Endothelial cell of umbilical vein (primary cell): ENCODE results near the gene NEO1. TPM values are rescaled to one million over a fixed set of nuclear protein-coding genes. Genes with fewer than 3 reads are reported as not detected.
"Not testable (repeated sequence)": the region's sequence is repeated elsewhere in the genome, so short reads cannot be mapped to it uniquely, and the experiment has no call there.

Experiments
- BruUV-seq: library from RNA; stranded (reverse); fragments of 400-500 nt; replicated peaks from 2 replicates; lab custom pipeline; 2021; lab: Mats Ljungman, UMichigan
- CTCF ChIA-PET: fragments of 300-600, 350-600 bp; sonication (Branson Sonifier 250); formaldehyde crosslinking; loops from one replicate; lab custom pipeline; 2021; ENCODE audit warnings: antibody characterized with exemption, inconsistent platforms; lab: Charles Lee
- POLR2A ChIA-PET: fragments of 300-600, 350-600 bp; sonication (Branson Sonifier 250); formaldehyde crosslinking; loops from one replicate; lab custom pipeline; 2021; ENCODE audit warnings: antibody characterized with exemption, inconsistent platforms; lab: Charles Lee
- DNase-seq: peaks from one replicate; pipeline ENCODE4 v3.0.0-alpha.2; 2011; ENCODE audit warnings: low read depth, low spot score
- FAIRE-seq: peaks from 2 replicates; lab custom pipeline; 2011; peaks lifted over from hg19 to GRCh38; lab: Jason Lieb, UNC
- H2AFZ ChIP-seq: 2 replicates; pipeline ENCODE4 v1.6.0; 2012; ENCODE audit warnings: low read depth, low read length, control low read depth, inconsistent platforms
- H3K27ac ChIP-seq: 2 replicates; pipeline ENCODE4 v1.5.1; 2011; ENCODE audit warnings: low read depth, mild to moderate bottlenecking, control low read depth, low read length, moderate library complexity; ENCODE audit not compliant: insufficient read depth
- H3K27me3 ChIP-seq, 2 experiments: 2 replicates each; pipeline versions ENCODE4 v1.6.0 to v1.6.1; 2011; ENCODE audit warnings: low read length in 2 of 2, mixed read lengths in 1 of 2; ENCODE audit not compliant: control insufficient read depth in 2 of 2, insufficient read depth in 2 of 2
- H3K36me3 ChIP-seq, 2 experiments: 2 replicates in 1 of 2; 3 replicates in 1 of 2; pipeline ENCODE4 v1.5.1; 2011; ENCODE audit warnings: low read length in 2 of 2, mild to moderate bottlenecking in 1 of 2, moderate library complexity in 1 of 2; ENCODE audit not compliant: control insufficient read depth in 2 of 2, insufficient read depth in 2 of 2; ENCODE audit errors: extremely low read depth in 1 of 2
- H3K4me1 ChIP-seq: 3 replicates; pipeline ENCODE4 v1.5.1; 2011; ENCODE audit warnings: mild to moderate bottlenecking, low read length; ENCODE audit not compliant: control insufficient read depth, insufficient read depth; ENCODE audit errors: extremely low read depth
- H3K4me2 ChIP-seq: 2 replicates; pipeline ENCODE4 v1.6.1; 2011; ENCODE audit warnings: low read length, control low read depth, mixed read lengths; ENCODE audit not compliant: insufficient read depth
- H3K4me3 ChIP-seq, 3 experiments: fragments of 200-600 bp in 1 of 3; sonication (generic), shearing (Covaris generic) in 1 of 3; replicated peaks in 1 of 3; 2 replicates each; pipeline ENCODE4 v1.5.1; 2011 to 2016; ENCODE audit warnings: control low read depth in 3 of 3, low read length in 3 of 3, mild to moderate bottlenecking in 2 of 3, inconsistent platforms in 1 of 3, low read depth in 1 of 3, moderate library complexity in 1 of 3; ENCODE audit not compliant: insufficient read depth in 1 of 3
- H3K79me2 ChIP-seq: 2 replicates; pipeline ENCODE4 v1.6.0; 2012; ENCODE audit warnings: low read length, inconsistent platforms; ENCODE audit not compliant: control insufficient read depth, insufficient read depth
- H3K9ac ChIP-seq: replicated peaks from 2 replicates; pipeline ENCODE3; 2011; ENCODE audit warnings: low read length, control low read depth; ENCODE audit not compliant: insufficient read depth; ENCODE audit errors: extremely low read depth
- H3K9me1 ChIP-seq: replicated peaks from 3 replicates; pipeline ENCODE4 v1.6.0; 2011; ENCODE audit warnings: mild to moderate bottlenecking, low read length; ENCODE audit not compliant: control insufficient read depth, insufficient read depth; ENCODE audit errors: extremely low read depth
- H3K9me3 ChIP-seq: replicated peaks from 2 replicates; pipeline ENCODE4 v1.5.1; 2012; ENCODE audit warnings: low read length, inconsistent platforms; ENCODE audit not compliant: control insufficient read depth, insufficient read depth
- H4K20me1 ChIP-seq: replicated peaks from 2 replicates; pipeline ENCODE3; 2011; ENCODE audit warnings: mild to moderate bottlenecking, low read length; ENCODE audit not compliant: control insufficient read depth, insufficient read depth; ENCODE audit errors: extremely low read depth
- CTCF ChIP-seq, 2 donors: IDR thresholded peaks; 1 replicate in 1 of 2; 2 replicates in 1 of 2; pipeline ENCODE4 v1.5.1; 2011; ENCODE audit warnings: low read length in 2 of 2, mild to moderate bottlenecking in 2 of 2, moderate library complexity in 2 of 2, control low read depth in 1 of 2, inconsistent platforms in 1 of 2, low read depth in 1 of 2; ENCODE audit not compliant: insufficient read depth in 1 of 2; ENCODE audit errors: extremely low read depth in 1 of 2
- EZH2 ChIP-seq: IDR thresholded peaks from 2 replicates; pipeline ENCODE4 v1.6.1; 2012; ENCODE audit warnings: borderline replicate concordance, low read depth, mild to moderate bottlenecking, moderate library complexity, low read length, inconsistent platforms; ENCODE audit not compliant: severe bottlenecking
- FOS ChIP-seq: IDR thresholded peaks from 2 replicates; pipeline ENCODE4 v1.6.1; 2011; ENCODE audit warnings: mild to moderate bottlenecking, low read length, moderate library complexity, borderline replicate concordance; ENCODE audit not compliant: insufficient read depth
- GATA2 ChIP-seq: IDR thresholded peaks from 2 replicates; pipeline ENCODE4 v1.7.0; 2011; ENCODE audit warnings: low read depth, mild to moderate bottlenecking, moderate library complexity, mixed read lengths, low read length; ENCODE audit not compliant: insufficient read length, insufficient read depth
- JUN ChIP-seq: IDR thresholded peaks from 2 replicates; pipeline ENCODE4 v1.6.1; 2011; ENCODE audit warnings: borderline replicate concordance, low read depth; ENCODE audit not compliant: insufficient read length, insufficient read depth
- MAX ChIP-seq: IDR thresholded peaks from 2 replicates; pipeline ENCODE4 v1.6.1; 2011; ENCODE audit not compliant: insufficient read depth, insufficient read length
- MYC ChIP-seq: IDR thresholded peaks from one replicate; pipeline ENCODE4 v1.6.1; 2011; ENCODE audit warnings: mild to moderate bottlenecking, low read depth, low read length
- POLR2A ChIP-seq: IDR thresholded peaks from 2 replicates; pipeline ENCODE4 v1.6.1; 2012; ENCODE audit warnings: low read depth, mild to moderate bottlenecking, control low read depth, low read length
- POLR2AphosphoS5 ChIP-seq: IDR thresholded peaks from 2 replicates; pipeline ENCODE4 v1.6.1; 2012; ENCODE audit warnings: low read depth, mild to moderate bottlenecking, control low read depth, low read length, moderate library complexity; ENCODE audit not compliant: insufficient read depth
- dilution Hi-C: fragments of 300-500 bp; cut with MboI; formaldehyde crosslinking; loops from one replicate; pipeline ENCODE4 v1.15.0; 2019; ENCODE audit warnings: low sequenced_read_pairs; ENCODE audit not compliant: extremely low pct_ligation_motif_present
- intact Hi-C: fragments of 100-400 bp; cut with micrococcal nuclease; formaldehyde crosslinking; loops from one replicate; pipeline ENCODE4 v1.10.0; 2022
- polyA plus RNA-seq, 4 experiments: library from polyadenylated mRNA; depleted of rRNA in 3 of 4; stranded (reverse) in 3 of 4; unstranded in 1 of 4; fragments of >200 nt; gene quantifications; 2 replicates each; pipeline versions ENCODE4 v1.2.1 to v1.2.3, GENCODE V29; 2011 to 2012; ENCODE audit warnings: missing spikeins in 1 of 4
- total RNA-seq: library from RNA; stranded (reverse); gene quantifications from 2 replicates; pipeline ENCODE4 v1.2.3, GENCODE V29; 2021

Gene NEO1
- total and polyA plus RNA-seq, 2 donors (not counting 3 experiments of a cell fraction or from before 2014, with no cell fraction given), result 0.12 to 0.35 TPM

- FAIRE-seq, H3K4me1 ChIP-seq, BruUV-seq, H2AFZ ChIP-seq, H3K9me1 ChIP-seq, H3K9me3 ChIP-seq, intact Hi-C loops, DNase-seq, POLR2A ChIA-PET, H3K36me3 ChIP-seq, H4K20me1 ChIP-seq, H3K79me2 ChIP-seq, dilution Hi-C loops, H3K27ac ChIP-seq, H3K9ac ChIP-seq, H3K4me2 ChIP-seq, H3K27me3 ChIP-seq, CTCF ChIA-PET, H3K4me3 ChIP-seq: not testable (repeated sequence)
These were observed 114.4 kb downstream of the NEO1 start for GRCh38 chr15:73166711-73167110.

- H3K27me3 ChIP-seq, result no peaks in the 10 kb centered on the region
- dilution Hi-C loops, result no loop called here
- H3K9me1 ChIP-seq, result no peaks in the 10 kb centered on the region
- no peak overlapping the region for H3K4me3 ChIP-seq
- ChIA-PET CTCF (interaction anchor here (1.0 to 1.5 kb wide), 5 partner anchors 8 to 105 kb away, joined by 3 to 5 read pairs (median 4); no protein-coding TSS in a partner anchor), POLR2A (no interaction called here)
- intact Hi-C loops, result no loop called here
- no peak overlapping the region for H2AFZ ChIP-seq
- H3K9ac ChIP-seq, result no peak overlapping the region
- FAIRE-seq, result no peak
- H3K9me3 ChIP-seq, result no peaks in the 10 kb centered on the region
- no peaks in the 10 kb centered on the region for H3K36me3 ChIP-seq
- DNase-seq, result no peak
- no TSS peak for BruUV-seq
- H3K27ac ChIP-seq, result no peak overlapping the region
- H3K4me1 ChIP-seq, result no peaks in the 10 kb centered on the region
- no peak overlapping the region for H3K4me2 ChIP-seq
- no peak for TF ChIP-seq FOS
- TF ChIP-seq POLR2A, result no peak
- no peak for TF ChIP-seq GATA2
- no peak for TF ChIP-seq MYC
- TF ChIP-seq POLR2AphosphoS5, result no peak
- no peak for TF ChIP-seq CTCF (IDR thresholded peaks at IDR 0.05; ENCODE audit: extremely low read depth in 1 of 2, insufficient read depth in 1 of 2, low read depth in 1 of 2, low read length in 2 of 2)
- TF ChIP-seq MAX, result no peak
- TF ChIP-seq JUN, result no peak
- no peak for TF ChIP-seq EZH2
- H3K79me2 ChIP-seq, result no peaks in the 10 kb centered on the region
- no peaks in the 10 kb centered on the region for H4K20me1 ChIP-seq
These were observed 116.2 kb downstream of the NEO1 start for GRCh38 chr15:73168487-73168886.
